Hepatocyte (in vitro differentiated cells): ENCODE data around the gene FBXO48.

Source experiments
- EZH2phosphoT487 ChIP-seq: fragments of 200-600 bp; sonication (generic); IDR thresholded peaks from one replicate; pipeline ENCODE4 v1.6.1; 2018; ENCODE audit warnings: antibody characterized with exemption, mild to moderate bottlenecking, low read depth, moderate library complexity; ENCODE audit not compliant: unreplicated experiment, severe bottlenecking
- TF ChIP-seq, protein P1 (sequence below): fragments of 200-600 bp; sonication (generic); IDR thresholded peaks from 2 replicates; pipeline ENCODE4 v1.5.1; 2016; ENCODE audit warnings: antibody characterized with exemption, mild to moderate bottlenecking; ENCODE audit not compliant: poor library complexity

DNA sequence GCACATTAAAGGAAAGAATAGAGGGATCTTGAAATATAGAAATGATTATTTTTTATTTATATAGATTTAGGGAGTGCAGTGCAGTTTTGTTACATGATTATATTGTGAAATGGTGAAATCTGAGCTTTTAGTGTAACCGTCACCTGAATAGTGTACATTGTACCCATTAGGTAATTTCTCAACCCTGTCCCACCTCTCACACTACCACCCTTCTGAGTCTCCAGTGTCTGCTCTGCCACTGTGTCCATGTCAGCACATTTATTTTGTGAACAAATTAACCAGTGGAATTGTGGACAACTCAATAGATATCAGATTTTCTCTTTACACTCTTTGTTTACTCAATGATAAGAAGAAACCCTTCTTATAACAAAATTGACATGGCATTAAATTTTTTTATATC is 24.5 kb upstream of the FBXO48 start:
- TF ChIP-seq, protein P1, sequence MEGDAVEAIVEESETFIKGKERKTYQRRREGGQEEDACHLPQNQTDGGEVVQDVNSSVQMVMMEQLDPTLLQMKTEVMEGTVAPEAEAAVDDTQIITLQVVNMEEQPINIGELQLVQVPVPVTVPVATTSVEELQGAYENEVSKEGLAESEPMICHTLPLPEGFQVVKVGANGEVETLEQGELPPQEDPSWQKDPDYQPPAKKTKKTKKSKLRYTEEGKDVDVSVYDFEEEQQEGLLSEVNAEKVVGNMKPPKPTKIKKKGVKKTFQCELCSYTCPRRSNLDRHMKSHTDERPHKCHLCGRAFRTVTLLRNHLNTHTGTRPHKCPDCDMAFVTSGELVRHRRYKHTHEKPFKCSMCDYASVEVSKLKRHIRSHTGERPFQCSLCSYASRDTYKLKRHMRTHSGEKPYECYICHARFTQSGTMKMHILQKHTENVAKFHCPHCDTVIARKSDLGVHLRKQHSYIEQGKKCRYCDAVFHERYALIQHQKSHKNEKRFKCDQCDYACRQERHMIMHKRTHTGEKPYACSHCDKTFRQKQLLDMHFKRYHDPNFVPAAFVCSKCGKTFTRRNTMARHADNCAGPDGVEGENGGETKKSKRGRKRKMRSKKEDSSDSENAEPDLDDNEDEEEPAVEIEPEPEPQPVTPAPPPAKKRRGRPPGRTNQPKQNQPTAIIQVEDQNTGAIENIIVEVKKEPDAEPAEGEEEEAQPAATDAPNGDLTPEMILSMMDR, result no peak
- no peak for TF ChIP-seq EZH2phosphoT487
